HEK293 (cell line): ENCODE results near the gene RALGAPA1.

Experiments used
- CTCF ChIA-PET: fragments of 350-600 bp; formaldehyde crosslinking; extraction: SDS; loops from one replicate; lab custom pipeline; 2021; ENCODE audit warnings: antibody characterized with exemption; lab: Yijun Ruan, JAX
- POLR2A ChIA-PET: fragments of 300-600 bp; formaldehyde crosslinking; extraction: SDS; loops from one replicate; lab custom pipeline; 2020; ENCODE audit warnings: antibody characterized with exemption, inconsistent platforms; lab: Yijun Ruan, JAX
- H3K27ac ChIP-seq: fragments of 200-500 bp; sonication (Bioruptor generic); 2 replicates; pipeline ENCODE4 v1.5.1; 2014; ENCODE audit warnings: low read depth, low read length, control low read depth, inconsistent platforms; ENCODE audit errors: extremely low read depth
- H3K36me3 ChIP-seq, 2 experiments: fragments of 200-500 bp in 1 of 2; sonication (Bioruptor generic) in 1 of 2; 1 replicate in 1 of 2; 2 replicates in 1 of 2; pipeline ENCODE4 v1.5.1; 2014 to 2017; ENCODE audit warnings: inconsistent platforms in 2 of 2, low read length in 2 of 2; ENCODE audit not compliant: control insufficient read depth in 2 of 2, insufficient read depth in 1 of 2
- H3K4me1 ChIP-seq: fragments of 200-500 bp; sonication (Bioruptor generic); 2 replicates; pipeline ENCODE4 v1.5.1; 2014; ENCODE audit warnings: mild to moderate bottlenecking, low read length, inconsistent platforms; ENCODE audit not compliant: control insufficient read depth, insufficient read depth
- H3K4me3 ChIP-seq: 2 replicates; pipeline ENCODE4 v1.5.1; 2011; ENCODE audit warnings: low read depth, mild to moderate bottlenecking, control low read depth, low read length, moderate library complexity
- H3K9me3 ChIP-seq: fragments of 200-500 bp; sonication (Bioruptor generic); 2 replicates; pipeline ENCODE4 v1.5.1; 2014; ENCODE audit warnings: low read depth, low read length, inconsistent platforms; ENCODE audit not compliant: control insufficient read depth, insufficient read depth
- ATF2 ChIP-seq: fragments of 450-650 bp; formaldehyde crosslinking; IDR thresholded peaks from 2 replicates; pipeline ENCODE4 v1.5.1; 2016; ENCODE audit warnings: missing biosample characterization, missing genetic modification characterization, low read depth
- GLI4 ChIP-seq: fragments of 450-650 bp; formaldehyde crosslinking; IDR thresholded peaks from 2 replicates; pipeline ENCODE4 v1.5.1; 2016; ENCODE audit warnings: missing biosample characterization, missing genetic modification characterization
- GLIS2 ChIP-seq: fragments of 450-650 bp; formaldehyde crosslinking; IDR thresholded peaks from 2 replicates; pipeline ENCODE4 v1.5.1; 2016; ENCODE audit warnings: missing biosample characterization, missing genetic modification characterization
- PRDM4 ChIP-seq: fragments of 450-650 bp; formaldehyde crosslinking; IDR thresholded peaks from 2 replicates; pipeline ENCODE4 v1.5.1; 2017; ENCODE audit warnings: missing biosample characterization, missing genetic modification characterization
- ZBTB10 ChIP-seq: fragments of 450-650 bp; formaldehyde crosslinking; IDR thresholded peaks from 2 replicates; pipeline ENCODE4 v1.5.1; 2016; ENCODE audit warnings: missing biosample characterization, missing genetic modification characterization
- ZBTB7A ChIP-seq: fragments of 450-650 bp; formaldehyde crosslinking; IDR thresholded peaks from 2 replicates; pipeline ENCODE4 v1.5.1; 2016; ENCODE audit warnings: low read depth, missing biosample characterization, missing genetic modification characterization
- ZFP37 ChIP-seq: fragments of 450-650 bp; formaldehyde crosslinking; IDR thresholded peaks from 2 replicates; pipeline ENCODE4 v1.5.1; 2016; ENCODE audit warnings: missing biosample characterization, missing genetic modification characterization
- ZIC2 ChIP-seq: fragments of 450-650 bp; formaldehyde crosslinking; IDR thresholded peaks from 2 replicates; pipeline ENCODE4 v1.5.1; 2016; ENCODE audit warnings: missing biosample characterization, missing genetic modification characterization
- ZNF146 ChIP-seq: fragments of 450-650 bp; formaldehyde crosslinking; IDR thresholded peaks from 2 replicates; pipeline ENCODE4 v1.5.1; 2016; ENCODE audit warnings: missing biosample characterization, missing genetic modification characterization
- ZNF174 ChIP-seq: fragments of 450-650 bp; formaldehyde crosslinking; IDR thresholded peaks from 2 replicates; pipeline ENCODE4 v1.5.0; 2017; ENCODE audit warnings: missing biosample characterization, mild to moderate bottlenecking, missing genetic modification characterization
- ZNF19 ChIP-seq: fragments of 450-650 bp; formaldehyde crosslinking; IDR thresholded peaks from 2 replicates; pipeline ENCODE4; 2016; ENCODE audit warnings: missing biosample characterization, missing genetic modification characterization, low read depth
- ZNF202 ChIP-seq: fragments of 450-650 bp; formaldehyde crosslinking; IDR thresholded peaks from 2 replicates; pipeline ENCODE4 v1.5.1; 2016; ENCODE audit warnings: missing biosample characterization, missing genetic modification characterization, borderline replicate concordance
- ZNF335 ChIP-seq: fragments of 450-650 bp; formaldehyde crosslinking; conservative IDR thresholded peaks from 2 replicates; pipeline ENCODE4 v1.5.1; 2016; ENCODE audit warnings: missing biosample characterization, missing genetic modification characterization
- ZNF473 ChIP-seq: fragments of 450-650 bp; formaldehyde crosslinking; IDR thresholded peaks from 2 replicates; pipeline ENCODE4 v1.5.1; 2017; ENCODE audit warnings: missing biosample characterization, missing genetic modification characterization
- ZNF555 ChIP-seq: fragments of 450-650 bp; formaldehyde crosslinking; conservative IDR thresholded peaks from 2 replicates; pipeline ENCODE4 v1.5.1; 2017; ENCODE audit warnings: missing biosample characterization, mild to moderate bottlenecking, missing genetic modification characterization, inconsistent platforms
- ZSCAN16 ChIP-seq: fragments of 450-650 bp; formaldehyde crosslinking; IDR thresholded peaks from 2 replicates; pipeline ENCODE4 v1.5.1; 2016; ENCODE audit warnings: missing biosample characterization, missing genetic modification characterization
- TF ChIP-seq, protein P1 (sequence below): fragments of 450-650 bp; formaldehyde crosslinking; IDR thresholded peaks from 2 replicates; pipeline ENCODE4 v1.5.1; 2017; ENCODE audit warnings: missing biosample characterization, missing genetic modification characterization
- TF ChIP-seq, protein P2 (sequence below): fragments of 450-650 bp; formaldehyde crosslinking; IDR thresholded peaks from 2 replicates; pipeline ENCODE4 v1.5.1; 2016; ENCODE audit warnings: missing biosample characterization, missing genetic modification characterization

RALGAPA1 gene

DNA sequence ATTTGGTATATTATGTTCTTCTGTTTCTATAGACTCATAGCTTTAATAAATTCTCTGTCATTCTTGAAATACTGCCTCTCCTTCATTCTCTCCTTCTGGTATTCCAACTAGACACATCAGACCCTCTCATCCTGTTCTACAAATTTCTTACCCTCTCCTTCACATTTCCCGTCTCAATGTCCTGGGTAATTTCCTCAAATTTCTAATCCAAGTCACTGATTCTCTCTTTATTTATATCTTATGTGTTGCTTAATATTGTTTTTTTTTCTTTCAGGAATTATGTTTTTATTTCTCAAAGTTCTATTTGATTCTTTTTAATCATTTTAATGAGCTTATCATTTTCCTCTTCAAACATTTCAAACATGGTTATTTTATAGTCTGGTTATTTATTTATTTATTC lies 94.0 kb downstream of the RALGAPA1 start (continued):
- TF ChIP-seq ZBTB10: no peak
- no peak for TF ChIP-seq ZNF146 (tag by site-specific recombination)

DNA sequence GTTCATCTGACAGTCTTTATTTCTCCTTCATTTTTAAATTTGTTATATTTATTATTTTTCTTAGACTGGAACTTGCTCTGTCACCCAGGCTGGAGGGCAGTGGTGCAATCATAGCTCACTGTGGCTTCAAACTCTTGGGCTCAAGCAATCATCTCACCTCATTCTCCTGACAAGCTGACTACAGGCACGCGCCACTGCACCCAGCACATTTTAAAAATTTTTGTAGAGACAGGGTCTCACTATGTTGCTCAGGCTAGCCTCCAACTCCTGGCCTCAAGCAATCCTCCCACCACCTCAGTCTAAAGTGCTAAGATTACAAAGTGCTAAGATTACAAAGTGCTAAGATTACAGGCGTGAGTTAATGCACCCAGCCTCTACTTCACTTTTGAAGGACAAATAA lies 96.6 kb downstream of the RALGAPA1 start:
- no peak overlapping the region for H3K27ac ChIP-seq
- no peak for TF ChIP-seq PRDM4 (tag by site-specific recombination)
- no peak for TF ChIP-seq ZNF473 (tag by site-specific recombination)
- no peak for TF ChIP-seq GLI4 (tag by site-specific recombination)
- TF ChIP-seq ZNF335: no peak
- TF ChIP-seq, protein P1, sequence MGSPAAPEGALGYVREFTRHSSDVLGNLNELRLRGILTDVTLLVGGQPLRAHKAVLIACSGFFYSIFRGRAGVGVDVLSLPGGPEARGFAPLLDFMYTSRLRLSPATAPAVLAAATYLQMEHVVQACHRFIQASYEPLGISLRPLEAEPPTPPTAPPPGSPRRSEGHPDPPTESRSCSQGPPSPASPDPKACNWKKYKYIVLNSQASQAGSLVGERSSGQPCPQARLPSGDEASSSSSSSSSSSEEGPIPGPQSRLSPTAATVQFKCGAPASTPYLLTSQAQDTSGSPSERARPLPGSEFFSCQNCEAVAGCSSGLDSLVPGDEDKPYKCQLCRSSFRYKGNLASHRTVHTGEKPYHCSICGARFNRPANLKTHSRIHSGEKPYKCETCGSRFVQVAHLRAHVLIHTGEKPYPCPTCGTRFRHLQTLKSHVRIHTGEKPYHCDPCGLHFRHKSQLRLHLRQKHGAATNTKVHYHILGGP (tag by site-specific recombination): no peak
- TF ChIP-seq ZIC2 (tag by site-specific recombination): no peak
- TF ChIP-seq, protein P2, sequence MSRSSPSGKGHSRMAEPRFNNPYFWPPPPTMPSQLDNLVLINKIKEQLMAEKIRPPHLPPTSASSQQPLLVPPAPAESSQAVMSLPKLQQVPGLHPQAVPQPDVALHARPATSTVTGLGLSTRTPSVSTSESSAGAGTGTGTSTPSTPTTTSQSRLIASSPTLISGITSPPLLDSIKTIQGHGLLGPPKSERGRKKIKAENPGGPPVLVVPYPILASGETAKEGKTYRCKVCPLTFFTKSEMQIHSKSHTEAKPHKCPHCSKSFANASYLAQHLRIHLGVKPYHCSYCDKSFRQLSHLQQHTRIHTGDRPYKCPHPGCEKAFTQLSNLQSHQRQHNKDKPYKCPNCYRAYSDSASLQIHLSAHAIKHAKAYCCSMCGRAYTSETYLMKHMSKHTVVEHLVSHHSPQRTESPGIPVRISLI (tag by site-specific recombination): no peak
- no peak for TF ChIP-seq GLIS2
- TF ChIP-seq ZNF174 (tag by site-specific recombination): no peak
- no peak for TF ChIP-seq ZBTB7A (tag by site-specific recombination)
- no peak for TF ChIP-seq ZFP37 (tag by site-specific recombination)
- TF ChIP-seq ZSCAN16 (tag by site-specific recombination): no peak
- no peak for TF ChIP-seq ZNF555 (tag by site-specific recombination)
- no peak for TF ChIP-seq ZNF19 (tag by site-specific recombination)
- TF ChIP-seq, all 188 proteins: peak for 0
- POLR2A ChIA-PET: no interaction called here

DNA sequence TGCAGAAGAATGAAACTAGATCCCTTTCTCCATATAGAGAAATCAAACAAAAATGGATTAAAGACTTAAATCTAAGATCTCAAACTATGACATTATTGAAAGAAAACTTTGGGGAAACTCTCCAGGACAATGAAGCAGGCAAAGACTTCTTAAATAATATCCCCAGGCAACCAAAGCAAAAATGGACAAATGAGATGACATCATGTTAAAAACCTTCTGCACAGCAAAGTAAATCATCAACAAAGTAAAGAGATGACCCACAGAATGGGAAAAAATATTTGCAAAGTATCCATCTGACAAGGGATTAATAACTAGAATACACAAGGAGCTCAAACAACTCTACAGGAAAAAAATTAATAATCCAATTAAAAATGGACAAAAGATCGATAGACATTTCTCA lies 101.0 kb downstream of the RALGAPA1 start:
- Histone ChIP-seq H3K4me3 (no peak overlapping the region), H3K36me3 (peaks cover 0 to 13% of the 10 kb centered on the region in 2 experiments; a peak in 2 of 3 replicates), H3K9me3 (no peaks in the 10 kb centered on the region), H3K4me1 (no peaks in the 10 kb centered on the region), H3K27ac (no peak overlapping the region)
- TF ChIP-seq ATF2 (tag by site-specific recombination) (peak; percentile 52), ZNF202 (tag by site-specific recombination) (no peak), ZBTB10 (no peak)
- ChIA-PET CTCF (no interaction called here), POLR2A (no interaction called here)

More for the DNA sequence above, 96.6 kb downstream of the RALGAPA1 start:
- Histone ChIP-seq H3K9me3 (no peaks in the 10 kb centered on the region), H3K4me3 (no peak overlapping the region), H3K4me1 (no peaks in the 10 kb centered on the region), H3K36me3 (peaks cover 10 to 25% of the 10 kb centered on the region in 2 experiments)
- CTCF ChIA-PET: no interaction called here
